ENCODE measurements around the gene CDIPT.

DNA sequence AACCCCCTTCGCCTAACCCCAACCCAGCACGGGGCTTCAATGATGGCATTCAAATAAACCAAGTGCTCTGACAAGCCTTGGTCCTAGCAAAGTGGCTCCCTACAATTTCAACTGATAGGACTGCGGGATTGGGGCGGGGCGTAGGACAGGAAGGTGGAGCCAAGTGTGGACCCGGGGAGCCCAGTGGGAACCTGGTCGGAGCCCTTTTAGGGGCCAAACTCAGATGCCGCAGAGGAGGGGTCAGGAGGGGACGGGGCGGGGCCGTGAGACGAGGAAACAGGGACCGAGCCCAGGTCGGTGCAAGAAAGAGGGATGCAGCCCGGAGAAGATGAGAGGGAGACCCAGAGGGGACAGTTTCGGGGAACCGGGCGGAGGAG, 13.2 kb upstream of the CDIPT start:
- TF ChIP-seq, protein P1, sequence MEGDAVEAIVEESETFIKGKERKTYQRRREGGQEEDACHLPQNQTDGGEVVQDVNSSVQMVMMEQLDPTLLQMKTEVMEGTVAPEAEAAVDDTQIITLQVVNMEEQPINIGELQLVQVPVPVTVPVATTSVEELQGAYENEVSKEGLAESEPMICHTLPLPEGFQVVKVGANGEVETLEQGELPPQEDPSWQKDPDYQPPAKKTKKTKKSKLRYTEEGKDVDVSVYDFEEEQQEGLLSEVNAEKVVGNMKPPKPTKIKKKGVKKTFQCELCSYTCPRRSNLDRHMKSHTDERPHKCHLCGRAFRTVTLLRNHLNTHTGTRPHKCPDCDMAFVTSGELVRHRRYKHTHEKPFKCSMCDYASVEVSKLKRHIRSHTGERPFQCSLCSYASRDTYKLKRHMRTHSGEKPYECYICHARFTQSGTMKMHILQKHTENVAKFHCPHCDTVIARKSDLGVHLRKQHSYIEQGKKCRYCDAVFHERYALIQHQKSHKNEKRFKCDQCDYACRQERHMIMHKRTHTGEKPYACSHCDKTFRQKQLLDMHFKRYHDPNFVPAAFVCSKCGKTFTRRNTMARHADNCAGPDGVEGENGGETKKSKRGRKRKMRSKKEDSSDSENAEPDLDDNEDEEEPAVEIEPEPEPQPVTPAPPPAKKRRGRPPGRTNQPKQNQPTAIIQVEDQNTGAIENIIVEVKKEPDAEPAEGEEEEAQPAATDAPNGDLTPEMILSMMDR (IDR thresholded peaks at IDR 0.05; ENCODE audit: low read depth, low read length): no peak
- TF ChIP-seq EZH2phosphoT487 (IDR thresholded peaks at IDR 0.05; ENCODE audit: low read depth): no peak
